Measurements from ENCODE around the gene COA1.
A peak's percentile ranks its signal among the peaks of the same experiment; 100 is the strongest.
"Not testable (repeated sequence)": the region's sequence is repeated elsewhere in the genome, so short reads cannot be mapped to it uniquely, and the experiment has no call there.

COA1 gene

DNA sequence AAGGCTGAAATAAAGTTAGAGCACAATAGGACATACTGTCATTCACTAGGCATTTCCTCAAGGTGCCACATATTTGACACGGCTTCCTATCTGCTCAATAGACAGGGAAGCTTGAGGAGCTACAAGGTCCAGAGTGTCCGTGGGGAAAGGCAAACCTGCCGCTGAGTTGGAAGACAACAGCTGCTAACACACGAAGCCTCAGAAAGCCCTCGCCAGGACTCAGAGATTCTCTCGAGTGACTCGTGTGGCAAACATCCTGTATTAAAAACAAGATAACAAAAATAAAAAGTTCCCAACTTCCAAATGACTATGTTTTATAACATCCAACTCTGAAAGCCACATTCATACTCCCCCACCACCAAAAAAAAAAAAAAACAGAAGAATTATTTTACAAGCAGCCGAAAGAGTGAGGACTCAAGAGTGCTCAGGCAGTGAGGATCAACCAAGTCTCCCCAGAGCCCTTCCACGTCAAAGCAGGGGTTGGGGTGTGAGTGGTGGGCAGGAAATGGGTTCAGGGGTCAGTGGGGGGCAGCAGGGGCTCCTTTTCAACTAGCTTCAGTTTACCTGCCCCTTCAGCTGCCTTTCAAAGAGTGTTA, 78.8 kb downstream of the COA1 start:
- no peak for DNase-seq

DNA sequence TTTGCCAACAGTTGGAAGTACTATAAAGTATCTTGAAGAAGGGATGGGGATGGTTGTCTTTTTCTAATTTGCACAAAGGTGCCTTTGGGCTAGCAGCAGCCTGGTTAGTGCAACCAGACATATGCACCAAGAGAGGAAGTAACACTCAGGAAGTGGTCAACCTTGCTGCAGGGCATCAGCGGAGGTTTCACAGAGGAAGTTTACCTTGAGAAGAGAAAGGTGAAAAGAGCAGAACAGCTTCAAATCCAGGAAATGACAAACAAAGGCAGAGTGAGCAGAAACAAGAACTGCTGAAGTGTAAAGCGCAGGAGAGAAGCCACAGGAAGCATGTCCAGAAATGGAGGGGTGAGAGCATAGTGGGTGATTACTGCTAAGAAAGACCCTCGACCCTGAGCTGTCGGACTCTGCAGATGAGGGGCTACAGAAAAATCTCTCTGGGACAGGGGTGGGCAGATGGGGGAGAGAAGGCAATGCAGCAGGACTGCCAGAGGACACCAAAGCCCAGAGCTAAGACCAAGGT, 79.5 kb downstream of the COA1 start:
- DNase-seq = peak; percentile 75

DNA sequence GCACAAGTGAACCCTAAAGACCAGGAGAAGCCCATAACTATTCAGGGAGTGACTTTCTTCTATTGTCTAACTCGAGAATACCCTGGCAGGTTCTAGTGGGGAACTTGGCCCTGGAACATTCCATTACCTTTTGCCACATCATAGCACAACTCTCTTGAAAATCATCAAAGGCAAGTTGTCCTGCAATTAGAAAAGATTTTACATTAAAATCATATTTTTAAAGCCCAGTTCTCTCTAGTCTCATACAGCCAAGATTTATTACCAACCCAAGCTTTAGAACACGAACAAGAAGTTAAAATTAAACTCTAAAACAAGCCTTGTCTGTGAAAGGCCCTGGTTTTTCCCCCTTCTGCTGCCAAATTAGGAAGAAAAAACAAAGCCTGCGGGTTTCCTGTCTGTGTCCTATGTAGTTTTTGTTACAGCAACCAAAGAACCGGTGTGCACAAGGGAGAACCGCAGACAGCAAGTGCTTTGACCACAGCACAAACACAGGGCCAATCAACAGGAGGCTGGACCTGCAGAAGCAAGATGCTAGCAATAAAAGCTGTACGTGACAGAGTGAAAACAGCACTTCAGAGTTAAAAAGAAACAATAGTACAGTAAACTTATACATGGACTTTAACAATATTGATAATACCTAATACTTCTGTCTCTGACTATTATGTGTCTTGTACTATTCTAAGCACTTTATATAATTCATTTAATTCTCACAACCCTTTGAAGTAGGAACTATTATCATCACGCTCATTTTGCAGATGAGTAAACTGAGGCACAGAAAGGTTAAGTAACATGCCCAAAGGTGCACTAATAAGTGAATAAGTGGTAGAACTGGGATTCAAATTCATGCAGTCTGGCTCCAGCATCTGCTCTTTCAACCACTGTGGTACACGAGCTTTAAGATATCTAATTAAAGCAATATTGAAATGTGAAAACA, 80.6 kb downstream of the COA1 start:
- peak; percentile 64 for DNase-seq

DNA sequence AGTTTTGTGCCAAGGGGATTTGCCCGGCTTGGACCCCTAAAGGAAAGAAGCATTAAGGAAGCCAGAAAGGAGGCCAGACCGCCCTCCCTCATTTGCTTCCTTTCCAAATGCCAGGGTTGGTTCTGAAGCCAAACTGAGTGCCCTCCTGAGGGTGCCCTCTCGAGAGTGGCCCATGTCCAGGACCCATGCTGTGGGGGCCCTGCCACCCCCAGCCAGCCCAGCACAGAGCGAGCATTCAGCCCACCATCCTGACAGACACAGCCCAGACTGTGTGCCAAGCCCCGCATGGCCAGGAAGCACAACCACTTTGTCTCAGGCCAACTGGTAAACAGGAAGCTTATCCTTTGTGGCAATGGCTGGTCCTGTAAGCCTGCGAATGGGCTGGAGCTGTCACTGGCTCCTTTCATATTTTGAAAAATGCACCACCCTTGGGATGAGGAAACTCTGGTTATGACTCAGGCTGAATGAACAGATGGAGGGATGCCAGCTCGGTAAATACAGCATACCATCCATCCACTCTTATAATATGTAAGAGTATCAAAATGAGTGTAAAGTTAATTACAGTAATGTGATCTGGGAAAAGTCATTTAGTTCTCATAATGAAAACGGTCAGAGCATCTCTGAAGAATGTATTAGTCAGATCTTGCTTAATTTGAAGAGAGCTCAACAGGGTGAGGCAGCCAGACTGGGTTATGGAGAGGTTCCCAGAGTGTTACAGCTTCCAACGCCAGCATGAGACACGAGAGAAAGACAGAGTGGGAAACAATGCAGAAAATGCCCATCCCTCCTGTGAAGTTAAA, 81.5 kb downstream of the COA1 start:
- peak; percentile 96 for DNase-seq

- no peak for DNase-seq
Observed at GRCh38 chr7:43647339-43647672, 82.0 kb downstream of the COA1 start.

DNA sequence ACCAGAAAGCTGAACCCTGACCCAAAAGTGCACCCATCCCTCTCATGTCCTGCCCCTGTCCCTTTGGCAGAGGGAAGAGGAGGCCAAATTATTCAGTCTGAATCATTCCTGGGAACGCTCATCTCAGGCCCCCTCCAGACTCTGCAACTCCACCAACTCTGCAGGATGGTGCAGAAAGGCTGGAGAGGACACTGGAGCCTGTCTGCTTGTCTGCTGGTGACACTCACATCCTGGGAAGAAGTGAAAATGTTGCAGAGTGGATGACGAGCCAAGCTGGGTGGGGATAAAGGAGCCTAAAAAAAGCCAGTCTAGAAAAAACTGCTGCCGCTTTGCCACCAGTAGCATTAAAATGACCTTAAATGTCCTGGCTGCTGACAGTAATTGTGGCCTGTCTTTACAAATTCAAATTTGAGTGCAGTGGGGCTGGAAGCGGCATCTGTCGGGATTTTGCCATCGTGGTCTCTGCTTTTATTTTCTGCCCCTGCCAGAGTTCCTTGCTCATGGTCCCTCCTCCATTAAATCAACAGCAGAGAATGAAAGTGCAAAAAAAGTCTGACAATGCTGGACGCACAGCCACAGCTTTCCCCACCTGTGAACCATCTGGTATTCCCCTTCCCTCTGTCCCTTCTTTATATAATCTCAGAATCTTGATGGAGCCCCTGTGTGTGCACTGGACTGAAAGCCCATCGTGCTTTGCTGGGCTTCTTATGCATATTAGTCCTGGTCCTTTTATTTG, 82.6 kb downstream of the COA1 start:
- no peak for DNase-seq

DNA sequence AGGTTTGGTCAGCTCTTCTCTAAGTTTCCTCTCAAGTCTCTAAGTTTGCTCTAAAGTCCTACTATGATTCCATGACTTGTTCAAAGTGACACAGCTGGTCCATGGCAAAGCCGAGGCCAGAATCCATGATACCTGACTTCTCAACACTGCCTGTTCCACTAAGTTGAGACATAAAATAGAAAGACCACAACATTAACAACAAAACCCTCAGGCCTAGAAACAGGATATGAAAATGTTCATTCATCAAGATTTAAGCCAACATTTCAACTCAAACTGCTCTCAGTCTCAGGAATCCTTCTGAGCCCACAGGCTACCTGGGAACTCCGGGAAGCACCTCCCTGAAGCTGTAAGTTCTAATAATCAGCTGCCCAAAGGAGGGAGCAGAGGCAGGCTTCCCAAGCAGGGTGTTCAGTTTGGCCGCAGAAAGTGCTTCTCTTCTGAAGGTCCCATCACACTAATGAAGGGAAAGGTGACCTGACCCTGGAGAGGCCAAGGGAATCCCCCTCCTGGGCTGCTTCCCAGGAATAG, 83.6 kb downstream of the COA1 start:
- DNase-seq = no peak

DNA sequence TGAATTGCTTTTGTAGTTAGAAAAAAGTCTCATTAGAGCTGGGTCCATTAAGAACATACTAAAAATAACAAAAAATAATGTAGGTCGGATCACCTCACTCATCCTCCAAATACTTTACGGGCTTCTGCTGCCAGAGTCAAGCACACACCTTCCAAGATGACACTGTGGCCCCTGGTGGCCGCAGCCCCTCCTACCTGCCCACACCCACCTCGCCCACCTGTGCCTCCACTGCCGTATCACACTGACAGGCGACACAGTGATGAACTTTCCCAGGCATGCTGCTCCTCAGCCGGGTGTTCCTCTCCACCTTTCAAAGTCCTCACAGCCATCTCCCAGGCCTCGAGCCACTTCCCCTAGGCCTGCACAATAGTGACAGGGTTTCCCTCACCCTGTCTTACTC, 85.5 kb downstream of the COA1 start:
- DNase-seq = no peak

DNA sequence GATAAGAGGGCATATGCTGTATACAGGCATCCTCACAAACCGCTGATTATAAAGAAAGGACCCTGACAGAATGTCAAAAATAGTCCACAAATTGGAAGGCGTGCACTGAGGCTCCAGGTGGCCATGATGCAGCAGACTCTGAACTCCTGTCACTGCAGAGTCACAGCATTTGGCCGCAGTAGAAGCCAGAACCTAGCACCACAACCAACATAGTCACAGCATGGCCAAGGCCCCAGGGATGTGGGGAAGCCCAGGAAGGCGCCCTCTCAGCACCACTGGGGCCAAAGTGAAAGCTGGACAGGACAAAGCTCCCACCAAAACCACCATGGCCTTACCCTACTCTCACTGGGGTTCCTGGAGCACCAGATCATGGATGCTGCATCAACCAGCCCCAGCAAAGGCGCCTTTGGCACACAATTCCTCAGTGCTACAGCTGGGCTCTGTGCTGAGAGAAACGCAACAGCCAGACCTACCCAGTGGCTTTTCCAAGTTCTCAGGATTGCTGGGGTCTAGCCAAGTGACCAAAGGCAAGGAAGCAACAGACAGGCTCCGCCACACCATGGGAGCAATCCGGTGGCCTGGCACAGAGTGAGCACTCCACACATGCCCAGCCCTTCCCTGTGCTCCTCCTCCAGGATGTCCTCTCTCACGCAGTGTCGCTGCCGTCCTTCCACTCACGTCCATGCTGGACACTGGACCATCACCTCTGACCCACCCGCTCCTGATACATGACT, 86.3 kb downstream of the COA1 start:
- no peak for DNase-seq

- DNase-seq = no peak
Observed at GRCh38 chr7:43640679-43641078, 88.6 kb downstream of the COA1 start.

DNA sequence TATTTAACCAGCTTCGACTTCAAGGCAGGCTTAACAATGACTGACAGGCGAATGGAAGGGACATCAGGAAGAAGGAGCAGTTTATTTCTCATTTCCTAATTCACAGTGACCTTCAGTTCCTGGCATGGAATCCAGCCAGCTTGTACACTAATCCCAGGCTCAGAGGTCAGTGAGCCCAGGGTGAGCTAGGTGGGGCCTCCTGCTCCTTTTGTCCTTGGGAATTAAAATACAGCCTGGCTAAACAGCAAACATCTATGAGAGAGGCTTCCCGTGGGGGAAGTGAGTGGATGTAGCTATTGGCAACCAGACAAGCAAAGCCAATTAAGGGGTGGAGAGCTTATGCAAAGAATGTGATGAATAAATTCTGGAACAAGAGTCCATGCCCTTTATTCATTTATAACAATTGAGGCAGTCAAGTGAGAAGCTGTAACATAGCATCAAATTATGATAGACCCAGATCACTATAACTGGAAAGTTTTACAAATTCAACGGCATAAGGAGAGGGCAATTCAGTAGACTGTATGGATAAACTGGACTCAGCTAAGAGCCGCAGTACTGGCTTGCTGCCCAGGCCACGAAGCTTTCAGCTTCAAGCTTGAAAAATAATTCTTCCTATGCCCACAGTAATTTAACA, 89.3 kb downstream of the COA1 start:
- DNase-seq = peak; percentile 99

- DNase-seq = peak; percentile 57
Observed at GRCh38 chr7:43637114-43637806, 92.1 kb downstream of the COA1 start.

- no peak for DNase-seq
Observed at GRCh38 chr7:43636093-43636492, 93.2 kb downstream of the COA1 start.

- DNase-seq = no peak
Observed at GRCh38 chr7:43634384-43634783, 94.9 kb downstream of the COA1 start.

- no peak for DNase-seq
Observed at GRCh38 chr7:43632746-43633145, 96.6 kb downstream of the COA1 start.

- DNase-seq = no peak
Observed at GRCh38 chr7:43631559-43631958, 97.8 kb downstream of the COA1 start.

- no peak for DNase-seq
Observed at GRCh38 chr7:43630482-43630881, 98.8 kb downstream of the COA1 start.

DNA sequence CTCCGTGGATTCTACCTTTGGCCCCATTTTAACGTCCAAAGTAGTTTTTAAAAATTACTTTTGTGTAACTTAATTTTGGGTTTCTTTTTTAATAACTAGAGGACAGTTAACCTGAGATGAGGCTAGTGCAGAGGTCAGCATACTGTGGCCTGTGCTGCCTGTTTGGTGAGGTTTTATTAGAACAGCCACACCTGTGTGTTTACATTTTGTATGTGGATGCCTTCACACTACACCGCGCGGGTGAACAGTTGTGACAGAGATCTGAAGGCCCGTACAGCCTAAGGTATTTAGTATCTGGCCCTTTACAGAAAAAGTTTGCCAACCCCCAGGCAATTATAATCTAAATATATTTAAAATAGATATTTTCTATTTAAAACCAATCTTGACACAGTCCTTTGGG, 99.5 kb downstream of the COA1 start:
- no peak for DNase-seq

DNA sequence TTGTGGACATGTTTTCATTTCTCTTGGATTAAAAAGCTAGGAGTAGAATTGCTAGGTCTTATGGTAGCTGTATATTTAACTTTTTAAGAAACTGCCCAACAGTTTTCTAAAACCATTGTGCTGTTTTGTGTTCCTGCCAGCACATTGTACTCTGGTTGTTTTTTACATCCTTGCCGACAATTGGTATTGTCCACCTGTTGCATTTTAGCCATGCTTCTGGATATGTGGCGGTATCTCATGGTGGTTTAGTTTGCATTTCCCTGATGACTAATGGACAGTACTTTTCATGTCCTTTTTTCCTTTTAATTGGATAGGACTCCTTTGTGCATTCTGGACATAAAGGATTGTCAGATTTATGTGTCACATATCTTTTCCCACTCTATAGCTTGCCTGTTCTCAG, 100.9 kb downstream of the COA1 start:
- no peak for DNase-seq

DNA sequence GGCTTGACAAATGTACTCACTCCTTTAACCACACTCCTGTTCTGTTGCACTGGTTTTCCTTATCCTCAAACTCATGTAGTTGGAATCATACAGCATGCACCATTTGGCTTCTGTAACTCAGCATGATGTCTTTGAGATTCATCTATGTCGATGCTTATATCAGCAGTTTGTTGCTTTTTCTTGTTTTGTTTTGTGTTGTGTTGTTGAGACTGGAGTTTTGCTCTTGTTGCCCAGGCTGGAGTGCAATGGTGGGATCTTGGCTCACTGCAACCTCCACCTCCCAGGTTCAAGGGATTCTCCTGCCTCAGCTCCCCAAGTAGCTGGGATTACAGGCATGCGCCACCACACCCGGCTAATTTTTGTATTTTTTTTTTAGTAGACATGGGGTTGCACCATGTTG, 101.5 kb downstream of the COA1 start:
- DNase-seq = not testable (repeated sequence)

- DNase-seq = no peak
Observed at GRCh38 chr7:43626695-43627094, 102.6 kb downstream of the COA1 start.
